NCI-H187 treated with DMSO at 0.1 percent for 48 hours (cell line): ENCODE measurements around the gene PITRM1.

Source experiments
- DNase-seq: peaks from one replicate; lab custom pipeline; 2025; lab: John Stamatoyannopoulos, UW

The PITRM1 gene

DNA sequence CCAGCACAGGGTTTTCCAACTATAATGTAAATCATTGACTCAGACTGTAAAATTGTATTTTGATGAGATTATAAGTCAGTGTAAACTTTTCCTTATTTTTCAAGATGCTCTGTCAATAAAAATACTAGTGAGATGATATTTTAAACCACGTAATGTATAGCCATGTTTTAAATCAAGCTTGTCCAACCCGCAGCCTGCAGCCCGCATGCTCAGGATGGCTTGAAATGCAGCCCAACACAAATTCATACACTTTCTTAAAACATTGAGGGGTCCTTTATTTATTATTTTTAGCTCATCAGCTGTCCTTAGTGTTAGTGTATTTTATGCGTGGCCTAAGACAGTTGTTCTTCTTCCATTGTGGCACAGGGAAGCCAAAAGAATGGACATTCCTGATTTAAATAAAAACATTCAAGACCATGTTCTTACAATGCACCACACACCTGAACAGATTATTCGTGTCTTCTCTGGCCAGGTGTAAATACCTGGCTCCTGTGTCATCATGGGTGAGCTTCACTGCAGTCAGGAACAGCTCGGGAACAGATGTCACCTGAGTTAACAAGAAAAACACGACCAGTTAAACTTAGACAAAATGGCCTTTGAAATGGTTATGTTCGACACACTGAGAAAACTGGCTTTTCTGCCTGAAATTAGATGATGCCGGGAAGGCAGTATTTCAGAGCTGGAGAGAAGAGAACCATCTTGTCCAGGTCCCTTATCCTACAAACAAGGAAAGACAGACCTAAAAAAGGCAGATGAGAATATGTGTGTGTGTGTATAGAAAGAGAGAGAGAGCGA, 5.9 kb downstream of the PITRM1 start:
- DNase-seq, result no peak

DNA sequence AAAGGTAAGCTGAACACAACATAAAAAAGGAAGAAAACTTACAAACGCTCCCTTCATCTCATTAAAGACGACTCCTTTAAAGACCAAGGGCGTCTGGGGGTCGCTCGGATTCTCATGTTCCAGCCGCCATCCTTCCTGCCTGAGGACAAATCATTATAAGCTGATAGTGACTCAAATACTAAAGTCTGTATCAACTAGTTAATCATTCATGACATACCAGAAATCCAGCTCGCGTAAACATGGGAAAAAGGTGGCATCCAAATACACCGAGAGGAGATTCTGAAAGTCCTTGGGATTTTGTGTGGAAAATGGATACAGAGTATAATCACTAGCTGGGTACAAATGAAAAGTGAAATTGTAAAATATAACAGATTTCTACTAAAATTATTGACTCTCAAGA, 7.4 kb downstream of the PITRM1 start:
- DNase-seq, result no peak

DNA sequence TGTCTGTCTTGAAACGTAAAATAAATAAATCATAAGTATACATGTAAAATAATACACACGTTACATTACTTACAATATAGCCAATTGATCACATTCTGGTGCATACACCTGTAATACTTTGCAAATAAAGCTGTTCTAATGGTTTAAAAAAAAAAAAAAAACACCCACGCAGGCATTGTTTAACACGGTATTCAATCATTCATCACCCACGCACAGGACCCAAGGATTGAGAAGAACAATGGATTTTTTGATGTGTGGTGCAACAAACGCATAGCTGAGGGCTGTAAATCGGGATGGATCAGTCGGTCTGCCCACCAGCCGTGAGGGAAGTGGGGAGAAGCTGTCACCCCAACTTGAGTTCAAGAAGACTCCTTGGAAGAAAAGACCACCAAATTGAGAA, 8.7 kb downstream of the PITRM1 start:
- DNase-seq, result no peak

DNA sequence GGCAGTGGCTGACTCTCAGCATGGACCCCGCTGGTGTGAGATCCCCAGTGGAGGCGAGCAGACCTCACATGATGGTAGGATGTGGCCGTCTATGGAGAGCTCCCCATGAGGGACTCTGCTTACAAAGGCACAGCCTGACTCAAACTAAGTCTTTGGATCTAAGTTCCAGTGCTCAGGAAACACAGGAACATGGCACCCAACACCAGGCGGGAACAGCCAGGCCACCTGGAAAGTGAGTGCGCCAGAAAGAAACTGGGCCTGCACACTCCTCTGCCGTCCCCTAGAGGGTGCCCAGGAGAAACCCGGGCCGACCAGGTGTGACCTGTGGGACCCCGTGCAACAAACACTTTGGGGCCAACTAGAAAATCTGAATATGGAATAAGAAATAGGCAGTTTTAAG, 10.0 kb downstream of the PITRM1 start:
- no peak for DNase-seq

DNA sequence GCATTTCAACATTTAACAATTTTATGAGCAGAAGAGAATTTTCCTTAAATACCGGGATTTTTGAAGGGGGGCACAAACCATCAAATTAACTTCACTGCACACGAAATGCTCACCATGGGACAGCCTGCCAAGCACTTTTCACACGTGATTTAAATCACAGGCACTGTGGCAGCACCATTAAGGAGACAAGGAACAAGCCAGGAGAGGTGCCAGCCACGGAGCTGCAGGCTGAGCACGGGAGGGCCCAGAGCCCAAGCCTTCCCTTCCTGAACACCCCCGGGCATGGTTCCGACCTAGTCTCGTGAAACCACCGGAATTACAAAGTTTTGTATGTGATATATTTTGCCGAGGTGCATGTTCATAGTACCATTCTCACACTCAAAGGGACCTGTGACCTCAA, 13.4 kb downstream of the PITRM1 start:
- no peak for DNase-seq

DNA sequence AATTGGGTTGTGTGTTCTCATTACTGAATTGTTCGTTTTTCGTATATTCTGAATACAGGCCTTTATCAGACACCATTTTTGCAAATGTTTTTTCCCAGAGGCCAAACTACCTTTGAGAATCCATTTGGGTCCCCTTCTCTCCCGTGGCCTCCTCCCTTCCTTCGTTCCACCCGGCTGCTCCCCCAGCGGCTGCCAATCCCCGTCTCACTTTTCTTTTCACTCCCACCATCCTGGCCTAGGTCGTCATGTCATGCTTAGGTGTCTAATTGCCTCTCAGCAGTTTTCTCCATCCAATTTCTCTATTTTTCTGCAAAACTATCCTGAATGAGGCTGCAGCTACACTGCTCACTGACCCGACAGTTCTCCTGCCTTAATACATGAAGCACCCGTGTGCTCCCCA, 17.9 kb downstream of the PITRM1 start:
- no peak for DNase-seq

DNA sequence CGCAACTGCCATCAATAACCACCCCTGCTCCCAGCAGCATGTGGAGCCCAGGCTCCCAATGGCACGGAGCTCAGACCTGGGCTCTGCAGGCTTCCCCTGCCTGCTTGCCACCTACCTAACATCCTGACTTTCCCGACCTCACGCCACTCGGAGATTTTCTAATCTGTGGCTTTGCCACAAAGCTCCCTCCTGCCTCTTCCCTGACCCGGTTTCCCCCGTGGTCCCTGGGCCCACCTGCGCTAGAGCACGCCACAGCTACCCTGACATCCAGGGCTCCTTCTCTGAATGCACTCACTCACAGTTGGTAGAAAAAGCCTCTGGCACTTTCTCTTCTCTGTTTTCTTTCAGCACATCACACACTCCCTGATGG, 20.0 kb downstream of the PITRM1 start:
- DNase-seq, result no peak

DNA sequence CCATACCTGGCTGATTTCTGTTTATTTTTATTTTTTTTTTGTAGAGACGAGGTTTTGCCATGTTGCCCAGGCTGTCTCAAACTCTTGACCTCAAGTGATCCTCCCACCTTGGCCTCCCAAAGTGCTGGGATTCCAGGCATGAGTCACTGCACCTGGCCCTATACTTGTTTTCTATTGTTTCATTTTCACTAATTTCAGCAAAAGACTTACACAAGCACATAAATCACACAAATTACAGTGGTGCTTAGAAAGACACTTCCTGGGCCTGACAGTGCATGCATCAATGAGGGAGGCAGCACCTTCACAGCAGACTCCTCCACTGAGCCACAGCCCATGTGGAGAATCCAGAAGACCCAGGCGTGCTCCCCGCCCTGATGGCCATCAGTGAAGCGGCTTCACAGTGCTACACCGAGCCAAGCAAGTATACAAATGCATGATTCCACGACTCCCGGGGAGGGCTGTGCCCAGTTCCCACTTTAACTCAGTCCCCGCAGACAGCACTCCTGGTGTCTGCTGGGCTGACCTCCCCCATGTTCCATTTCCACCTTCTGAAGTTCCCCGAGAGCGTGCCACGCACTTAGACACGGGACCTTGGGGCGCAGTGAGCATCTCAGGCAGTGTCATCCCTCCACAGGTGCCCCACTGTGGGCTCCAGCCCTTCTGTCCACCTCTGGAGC, 20.6 kb downstream of the PITRM1 start:
- no peak for DNase-seq

DNA sequence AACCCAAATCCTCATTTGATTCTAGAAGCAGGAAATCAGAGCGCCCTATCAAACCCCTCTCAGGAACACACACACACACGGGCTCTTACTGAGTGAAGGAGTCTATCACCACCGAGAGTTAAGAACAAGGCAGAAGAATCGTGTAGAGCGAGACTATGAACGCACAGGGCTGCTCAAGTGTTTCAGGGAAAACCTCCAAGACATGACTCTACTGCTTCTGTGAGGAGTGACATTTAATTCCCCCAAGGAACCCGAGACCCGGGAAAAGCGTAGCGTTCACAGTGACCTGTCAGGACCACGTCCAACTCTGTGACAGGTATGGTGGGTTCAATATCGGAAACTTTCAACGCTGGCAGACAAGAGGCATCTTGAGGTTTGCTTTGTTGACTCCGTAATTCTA, 21.6 kb downstream of the PITRM1 start:
- no peak for DNase-seq

DNA sequence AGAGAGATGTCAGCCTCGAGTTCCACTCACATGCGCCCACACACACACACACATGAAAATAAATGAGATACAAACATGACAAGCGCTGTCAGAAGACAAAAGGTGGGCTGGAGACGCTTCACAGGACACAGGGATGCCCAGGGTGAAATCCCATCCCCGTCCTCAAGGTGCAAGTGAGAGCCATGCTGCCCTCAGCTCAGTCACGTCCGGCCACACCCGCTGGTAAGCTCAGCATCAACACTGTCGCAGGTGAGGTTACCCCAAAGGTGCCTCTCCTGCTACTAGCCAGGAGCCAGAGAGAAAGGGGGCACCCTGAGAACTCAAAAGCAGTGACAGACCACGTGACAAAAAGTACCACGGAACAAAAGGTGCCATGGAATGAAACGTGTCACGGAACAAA, 22.2 kb downstream of the PITRM1 start:
- no peak for DNase-seq

DNA sequence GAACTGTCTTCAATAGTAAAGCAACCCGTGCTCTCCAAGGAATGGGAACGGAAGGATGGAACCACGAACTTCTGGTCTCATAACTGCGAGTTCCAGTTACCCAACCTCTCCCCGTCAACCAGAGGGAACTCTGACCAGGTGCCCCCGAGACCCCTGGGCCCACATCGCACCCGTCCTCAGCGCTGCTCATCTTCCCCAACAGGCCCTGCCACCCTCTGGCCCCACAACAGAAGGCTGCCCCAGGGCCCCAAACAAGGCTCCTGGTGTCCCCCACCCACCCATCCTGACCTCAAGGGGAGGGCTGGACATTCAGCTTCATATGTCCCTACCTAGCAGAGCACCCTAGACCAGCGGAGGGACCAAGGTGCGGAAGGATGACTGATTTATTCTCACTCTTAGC, 22.7 kb downstream of the PITRM1 start:
- DNase-seq, result no peak

DNA sequence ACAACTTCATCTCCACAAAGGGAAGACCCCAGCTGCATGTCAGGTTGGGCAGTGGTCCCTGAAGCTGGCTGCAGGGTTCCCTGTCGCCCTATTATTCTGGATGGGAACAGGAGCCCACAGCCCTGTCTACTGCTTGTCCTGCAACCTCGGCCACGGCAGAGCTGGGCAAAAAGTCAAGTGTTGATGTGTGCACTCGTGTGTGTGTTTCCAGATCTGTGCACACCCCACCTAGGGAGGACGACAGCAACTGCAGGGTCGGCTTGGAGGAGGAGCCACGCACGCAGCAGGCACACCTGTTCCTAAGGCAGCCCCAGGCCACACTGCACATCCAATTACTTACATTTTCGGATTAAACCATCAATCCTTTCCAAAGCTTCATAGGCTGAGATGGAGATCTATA, 23.6 kb downstream of the PITRM1 start:
- DNase-seq, result no peak

DNA sequence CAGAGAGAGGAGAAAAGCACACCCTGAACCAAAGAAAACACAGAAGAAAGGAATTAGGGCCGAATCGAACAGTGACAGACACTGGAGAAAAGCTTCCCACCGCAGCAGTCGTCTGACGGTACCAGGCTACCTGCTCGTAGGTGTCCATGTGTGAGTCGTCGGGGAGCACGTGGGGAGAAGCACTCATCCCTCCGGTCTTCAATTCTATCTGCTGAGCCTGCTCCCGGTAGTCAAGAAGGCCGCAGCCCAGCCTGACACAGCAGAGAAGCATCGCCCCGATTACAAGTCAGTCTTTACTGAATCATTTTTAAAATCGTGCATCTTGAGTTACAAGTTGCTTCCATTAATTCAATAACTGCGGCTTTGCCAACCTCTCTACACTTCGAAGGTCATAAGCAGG, 24.5 kb downstream of the PITRM1 start:
- no peak for DNase-seq

DNA sequence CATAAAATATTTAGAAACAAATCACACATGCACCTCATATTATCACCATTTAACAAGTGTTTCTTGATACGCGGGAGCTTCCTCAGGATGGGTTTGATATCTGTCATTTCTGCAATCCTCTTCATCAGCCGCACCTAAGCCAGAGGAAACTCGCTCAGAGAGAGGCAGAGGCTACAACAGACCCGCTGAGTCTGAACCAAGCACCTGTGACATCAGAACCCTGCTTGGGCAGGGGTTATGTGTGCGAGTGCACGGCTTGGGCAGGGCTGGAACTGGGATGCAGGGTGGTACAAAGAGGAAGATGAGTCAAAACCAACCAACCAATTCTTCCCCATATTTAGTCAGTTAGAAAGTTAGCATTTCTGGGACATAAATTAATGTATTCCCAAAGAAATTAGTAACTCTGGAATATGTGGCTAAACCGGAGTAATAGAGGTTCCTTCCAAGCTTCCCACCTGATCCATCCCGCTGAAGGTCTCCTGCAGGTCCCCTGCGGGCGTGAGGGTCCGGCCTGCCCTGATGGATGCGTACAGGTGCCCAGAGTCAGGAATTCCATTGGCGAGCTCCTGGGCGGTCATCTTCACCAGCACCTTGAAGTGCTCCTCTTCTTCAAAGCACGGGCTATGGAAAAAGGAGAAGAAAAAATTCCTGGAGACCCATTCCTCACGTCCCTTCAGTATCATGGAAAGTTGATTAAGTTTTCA, 25.3 kb downstream of the PITRM1 start:
- DNase-seq, result no peak

DNA sequence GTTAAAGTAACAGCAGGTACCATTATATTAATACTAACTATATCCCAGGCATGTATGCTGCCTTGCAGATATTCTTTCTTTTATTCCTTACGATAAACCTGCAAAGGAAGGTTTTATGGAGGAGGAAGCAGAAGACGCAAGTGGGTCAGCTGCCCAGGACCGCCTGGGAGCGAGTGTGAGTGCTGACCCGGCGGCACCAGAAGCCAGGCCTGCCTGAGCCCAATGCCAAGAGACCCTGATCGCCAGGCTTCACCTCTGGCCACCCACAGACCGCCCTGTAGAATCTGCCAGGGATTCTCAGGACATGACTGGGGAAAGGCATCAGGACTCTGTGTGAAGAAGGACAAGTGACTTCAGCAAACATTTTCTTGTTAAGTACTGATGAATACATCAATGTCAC, 26.3 kb downstream of the PITRM1 start:
- no peak for DNase-seq

DNA sequence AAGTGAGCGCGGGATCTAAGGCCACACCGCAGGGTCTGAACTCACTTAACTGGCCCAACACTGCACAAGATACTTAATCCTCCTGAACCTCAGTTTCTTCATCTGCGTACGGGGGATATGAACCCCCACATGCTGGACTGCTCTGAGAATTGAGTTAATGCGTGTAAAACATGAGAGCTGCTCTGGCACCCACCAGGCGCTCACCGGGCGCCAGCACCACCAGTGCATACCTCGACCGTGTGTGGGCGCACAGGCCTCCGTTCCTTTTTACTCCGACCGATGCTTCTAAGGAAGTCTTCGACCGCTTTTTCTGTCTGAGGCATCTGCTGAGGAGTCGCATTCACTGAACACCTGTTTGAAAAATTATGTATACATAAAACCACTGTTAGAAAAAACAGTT, 27.2 kb downstream of the PITRM1 start:
- DNase-seq, result no peak

DNA sequence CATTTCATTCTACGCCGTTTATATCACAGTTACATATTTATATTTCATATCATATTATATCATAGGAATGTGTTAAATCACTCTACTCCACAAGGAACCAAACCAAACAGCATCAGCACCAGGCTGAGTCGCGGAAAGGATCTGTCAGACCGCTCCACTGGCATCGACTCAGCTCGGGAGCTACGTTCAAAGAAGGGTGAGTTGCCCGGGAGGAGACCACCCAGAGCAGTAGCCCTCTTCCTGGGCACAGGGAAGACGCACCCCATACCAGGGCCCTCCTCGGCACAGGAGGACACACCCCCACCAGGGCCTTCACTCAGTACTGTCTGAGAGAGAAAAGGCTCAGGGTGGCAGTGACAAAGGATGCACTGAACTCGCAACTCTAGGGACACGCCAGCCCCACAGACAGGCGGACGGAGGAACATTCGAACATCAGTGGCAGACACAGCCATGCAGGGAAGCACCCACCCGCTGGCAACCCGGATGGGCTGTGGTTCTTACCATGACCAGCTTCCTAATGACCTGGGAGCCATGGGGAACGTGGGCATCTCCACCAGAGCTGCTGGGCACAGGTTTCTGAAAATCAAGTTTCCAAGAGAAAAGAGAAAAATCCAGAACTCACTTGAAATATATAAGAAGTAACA, 28.7 kb downstream of the PITRM1 start:
- DNase-seq, result no peak

DNA sequence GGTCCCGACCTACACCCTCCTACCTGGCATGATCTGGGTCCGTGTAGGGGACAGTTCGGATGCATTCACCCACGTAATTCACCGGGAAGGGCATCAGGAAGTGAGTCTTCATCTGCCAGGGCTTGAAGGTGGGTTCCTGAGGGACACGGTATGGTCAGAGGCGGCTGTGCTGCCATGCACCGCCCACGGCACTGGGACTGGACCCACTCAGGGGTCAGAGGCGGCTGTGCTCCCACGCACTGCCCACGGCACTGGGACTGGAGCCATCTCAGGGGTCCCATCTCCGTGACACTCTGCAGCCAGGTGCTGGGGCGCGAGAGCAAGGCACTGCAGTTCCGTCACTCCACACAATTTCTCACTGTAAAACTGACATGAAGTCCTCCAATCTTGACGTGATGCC, 29.2 kb downstream of the PITRM1 start:
- DNase-seq, result no peak

DNA sequence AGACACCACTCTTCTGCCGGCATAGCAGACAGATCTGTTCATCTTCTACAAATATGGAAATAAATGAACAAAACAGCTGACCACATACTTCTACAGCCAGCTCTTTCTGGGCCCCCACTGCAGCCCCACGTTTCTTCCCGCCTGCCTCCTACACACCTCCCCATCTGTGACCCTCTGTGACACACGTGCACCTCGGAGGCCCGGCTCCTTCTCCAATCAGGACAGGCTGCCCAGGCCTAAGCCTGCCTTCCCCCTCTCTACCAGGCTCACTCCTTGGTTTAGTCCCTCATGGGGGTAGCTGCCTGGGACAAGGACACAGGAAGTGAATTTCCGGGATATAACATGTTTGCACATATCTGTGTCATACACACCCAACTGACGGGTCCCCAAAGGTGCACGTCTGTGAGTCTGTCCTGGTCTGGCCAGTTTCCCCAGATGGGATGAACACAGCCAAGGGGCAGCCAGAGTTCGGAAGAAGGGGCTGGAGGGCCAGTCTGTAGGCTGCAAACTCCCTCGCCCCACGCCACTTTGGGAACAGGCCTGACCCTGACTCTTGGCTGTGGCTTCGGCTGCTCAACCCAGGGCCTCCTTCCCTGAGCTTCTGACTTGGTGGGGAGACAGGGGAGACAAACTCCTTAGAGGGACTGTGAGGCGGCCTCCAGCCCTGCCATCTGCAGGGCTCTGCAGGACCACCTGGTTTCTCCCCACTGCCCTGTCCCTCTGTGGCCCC, 30.3 kb downstream of the PITRM1 start:
- no peak for DNase-seq

DNA sequence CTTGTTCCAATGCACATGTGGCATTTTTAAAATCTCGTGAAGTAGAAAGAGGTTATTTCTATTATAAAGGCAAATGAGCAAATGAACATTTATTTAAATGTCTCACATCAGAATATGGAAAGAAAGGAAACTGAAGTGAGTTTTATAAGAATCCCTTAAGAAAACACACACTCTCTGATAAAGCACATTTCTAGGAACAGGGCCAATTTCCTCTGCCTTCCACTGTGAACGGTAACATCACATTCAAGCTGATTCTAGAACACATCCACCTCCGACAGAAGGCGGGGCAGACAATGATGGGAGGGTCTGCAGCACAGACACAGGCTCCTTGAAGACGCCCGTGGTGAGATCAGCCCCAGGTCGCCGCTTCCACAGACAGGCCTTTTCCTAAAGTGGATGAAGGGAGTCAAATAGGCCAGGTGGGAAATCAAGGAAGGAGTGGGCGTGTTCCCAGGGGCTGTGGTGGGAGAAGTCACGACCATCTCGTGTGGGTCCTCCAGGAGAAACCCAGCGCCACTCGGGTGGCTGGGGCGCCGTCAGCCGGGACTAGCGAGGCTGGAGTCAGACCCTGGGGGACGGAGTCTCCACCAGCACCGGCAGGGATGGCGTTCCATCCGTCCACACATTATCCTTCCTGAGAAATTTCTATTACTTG, 31.1 kb downstream of the PITRM1 start:
- no peak for DNase-seq

DNA sequence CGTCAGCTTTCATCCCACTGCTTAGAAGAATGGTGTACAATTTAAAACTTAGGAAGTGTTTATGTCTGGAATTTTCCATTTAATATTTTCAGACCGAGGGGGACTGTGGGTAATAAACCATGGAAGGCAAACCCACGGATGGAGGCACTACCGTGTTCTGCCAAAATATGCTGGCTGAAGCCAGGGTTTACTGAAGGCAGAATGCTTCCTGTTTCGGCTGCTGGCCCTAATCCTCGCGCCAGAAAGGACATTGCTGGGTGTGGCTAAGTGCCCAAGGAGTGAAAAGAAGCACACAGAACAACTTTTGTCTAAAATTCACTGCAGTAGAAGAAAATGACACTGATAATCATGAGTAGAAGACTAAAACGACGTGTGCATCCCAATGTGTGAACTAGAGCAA, 32.3 kb downstream of the PITRM1 start:
- no peak for DNase-seq
